HG03558 (cell line): ENCODE measurements around the gene BHMT.
"Not testable (repeated sequence)": the region's sequence is repeated elsewhere in the genome, so short reads cannot be mapped to it uniquely, and the experiment has no call there.

Experiments
- ATAC-seq: cut with Tn5 transposase; IDR thresholded peaks from one replicate; pipeline ENCODE4 v1.9.1; 2021; ENCODE audit warnings: moderate number of reproducible peaks; ENCODE audit not compliant: unreplicated experiment; ENCODE audit errors: extremely low read depth

Gene BHMT

GRCh38 chr5:79109527-79110492 lies 1.8 kb upstream of the BHMT start:
- no peak for ATAC-seq

- no peak for ATAC-seq
These were observed 522 bp downstream of the BHMT start for GRCh38 chr5:79111960-79112702.

DNA sequence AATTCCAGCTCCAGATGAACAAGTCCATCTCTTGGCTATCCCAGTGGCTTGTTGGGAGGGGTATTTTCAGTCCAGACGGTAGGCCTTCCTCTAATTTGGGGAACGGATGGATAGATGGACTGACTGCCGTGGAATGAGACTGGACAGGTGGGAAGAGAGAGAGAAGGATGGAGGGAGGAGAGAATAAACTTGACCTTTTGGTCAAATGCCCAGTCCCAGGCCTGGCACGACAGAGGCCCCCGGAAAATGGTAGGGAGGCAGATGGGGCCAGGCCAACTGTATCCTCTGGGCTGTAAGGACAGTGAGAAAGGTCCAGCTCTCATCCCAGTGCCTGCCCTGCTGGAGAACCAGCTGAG lies 1.1 kb downstream of the BHMT start:
- ATAC-seq, result no peak

DNA sequence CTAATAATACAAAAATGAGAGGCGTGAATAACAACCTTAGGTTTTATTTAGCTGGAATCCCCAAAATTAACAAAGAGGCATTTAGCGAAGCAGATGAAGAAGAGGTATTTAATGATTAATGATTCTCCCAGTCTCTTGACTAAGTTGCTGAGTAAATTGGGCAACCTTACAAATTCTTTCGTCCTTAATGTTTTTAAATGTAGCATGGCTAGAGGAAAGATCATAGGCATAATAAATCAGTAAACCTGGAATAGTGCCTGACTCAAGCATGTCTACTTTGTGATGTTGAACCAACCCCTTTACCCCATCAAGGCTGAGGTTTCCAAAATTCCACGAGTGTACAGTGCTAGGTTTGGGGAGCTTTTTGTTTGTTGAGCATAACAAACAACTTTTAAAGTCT lies 7.9 kb downstream of the BHMT start:
- no peak for ATAC-seq

DNA sequence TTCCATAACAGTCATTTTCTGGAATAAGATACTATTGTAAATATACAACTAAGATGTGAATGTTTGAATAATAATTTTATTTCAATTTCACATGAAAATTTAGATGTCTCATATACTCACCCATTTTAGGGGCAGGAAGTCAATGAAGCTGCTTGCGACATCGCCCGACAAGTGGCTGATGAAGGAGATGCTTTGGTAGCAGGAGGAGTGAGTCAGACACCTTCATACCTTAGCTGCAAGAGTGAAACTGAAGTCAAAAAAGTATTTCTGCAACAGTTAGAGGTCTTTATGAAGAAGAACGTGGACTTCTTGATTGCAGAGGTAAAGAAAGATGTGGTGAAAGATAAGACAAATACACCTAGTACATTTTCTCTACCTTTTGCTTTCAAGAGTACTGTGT lies 8.6 kb downstream of the BHMT start:
- no peak for ATAC-seq

GRCh38 chr5:79122973-79123372 lies 11.4 kb downstream of the BHMT start:
- no peak for ATAC-seq

DNA sequence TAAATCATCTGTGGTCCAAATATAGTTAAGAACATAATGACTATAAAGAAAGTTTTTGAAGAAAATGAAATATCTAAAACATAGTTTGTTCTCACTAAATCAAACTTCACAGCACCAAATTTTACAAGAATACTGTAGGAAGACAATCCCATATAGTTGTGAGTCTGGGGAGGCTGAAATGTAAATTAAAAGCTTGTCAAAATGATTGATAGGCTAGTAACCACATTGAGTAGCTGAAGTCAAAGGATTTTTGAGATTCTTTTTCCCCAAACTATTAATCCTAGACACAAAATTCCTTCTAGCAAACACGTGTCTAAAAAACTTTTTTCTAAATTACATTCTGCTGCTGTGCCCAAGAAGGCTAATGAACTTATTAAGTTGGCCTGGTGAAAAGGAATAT lies 13.0 kb downstream of the BHMT start:
- no peak for ATAC-seq

- ATAC-seq, result no peak
These were observed 19.2 kb downstream of the BHMT start for GRCh38 chr5:79130781-79131180.

DNA sequence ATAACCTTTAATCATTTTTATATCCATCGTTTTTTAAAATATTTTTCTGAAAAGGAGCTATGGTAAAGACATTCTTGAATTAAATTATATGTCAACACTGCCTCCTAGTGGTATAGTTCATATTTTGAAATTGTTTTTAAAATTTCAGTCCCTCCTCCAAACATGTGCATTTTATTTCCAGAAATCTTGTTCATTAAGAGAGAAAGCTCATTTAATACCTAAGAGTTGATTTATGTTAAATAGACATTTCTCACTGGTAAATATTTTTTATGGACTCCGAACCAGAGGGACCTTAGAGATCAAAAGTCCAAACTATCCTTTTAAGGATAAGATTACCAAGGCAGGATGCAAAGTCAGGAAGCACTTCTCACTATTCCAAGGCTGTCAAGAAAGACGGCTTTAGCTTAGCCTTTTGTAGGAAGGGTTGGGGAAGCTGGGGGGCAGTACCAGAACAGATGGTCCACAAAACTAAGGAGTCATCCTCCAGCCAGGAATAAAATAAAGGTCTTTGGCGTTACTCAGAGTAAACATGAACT lies 21.6 kb downstream of the BHMT start:
- ATAC-seq, result no peak

- ATAC-seq, result no peak
These were observed 22.2 kb downstream of the BHMT start for GRCh38 chr5:79133657-79134451.

- ATAC-seq, result no peak
These were observed 24.4 kb downstream of the BHMT start for GRCh38 chr5:79135790-79136553.

GRCh38 chr5:79136618-79137017 lies 25.0 kb downstream of the BHMT start:
- no peak for ATAC-seq

- ATAC-seq, result no peak
These were observed 28.9 kb downstream of the BHMT start for GRCh38 chr5:79140553-79140952.

DNA sequence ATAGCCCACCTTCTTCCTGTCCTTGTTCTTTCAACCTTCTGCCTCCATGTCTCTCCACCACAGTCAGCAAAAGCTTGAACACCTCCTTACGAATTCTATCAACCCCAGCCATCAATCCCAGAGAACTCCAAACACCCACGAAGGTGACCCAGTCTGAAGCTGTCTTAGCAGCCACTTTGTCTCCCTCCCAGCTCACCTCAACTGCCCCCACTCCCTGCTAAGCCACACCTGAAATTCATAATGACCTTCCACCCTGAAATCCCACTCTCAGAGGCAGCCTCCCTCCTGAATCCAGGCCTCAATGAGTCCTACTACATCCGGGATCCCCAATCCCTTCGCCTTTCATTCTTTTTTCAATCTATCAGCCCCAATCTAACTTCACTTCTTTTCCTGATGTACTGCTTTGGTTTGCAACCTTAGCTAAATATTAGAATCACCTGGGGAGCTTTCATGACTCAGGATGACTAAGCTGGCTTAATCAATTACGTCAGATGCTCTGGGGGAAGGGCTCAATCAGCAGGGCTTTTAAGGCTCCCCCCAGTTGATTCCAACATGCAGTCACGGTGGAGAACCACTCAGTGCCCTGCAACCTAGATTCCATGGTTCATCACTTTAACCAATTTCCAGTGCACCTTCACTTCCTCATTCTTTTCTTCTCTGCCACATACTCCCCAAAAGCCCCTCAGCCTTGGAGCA lies 32.2 kb downstream of the BHMT start:
- ATAC-seq, result no peak

- no peak for ATAC-seq
These were observed 35.5 kb downstream of the BHMT start for GRCh38 chr5:79147076-79147475.

- no peak for ATAC-seq
These were observed 37.8 kb downstream of the BHMT start for GRCh38 chr5:79149433-79149832.

DNA sequence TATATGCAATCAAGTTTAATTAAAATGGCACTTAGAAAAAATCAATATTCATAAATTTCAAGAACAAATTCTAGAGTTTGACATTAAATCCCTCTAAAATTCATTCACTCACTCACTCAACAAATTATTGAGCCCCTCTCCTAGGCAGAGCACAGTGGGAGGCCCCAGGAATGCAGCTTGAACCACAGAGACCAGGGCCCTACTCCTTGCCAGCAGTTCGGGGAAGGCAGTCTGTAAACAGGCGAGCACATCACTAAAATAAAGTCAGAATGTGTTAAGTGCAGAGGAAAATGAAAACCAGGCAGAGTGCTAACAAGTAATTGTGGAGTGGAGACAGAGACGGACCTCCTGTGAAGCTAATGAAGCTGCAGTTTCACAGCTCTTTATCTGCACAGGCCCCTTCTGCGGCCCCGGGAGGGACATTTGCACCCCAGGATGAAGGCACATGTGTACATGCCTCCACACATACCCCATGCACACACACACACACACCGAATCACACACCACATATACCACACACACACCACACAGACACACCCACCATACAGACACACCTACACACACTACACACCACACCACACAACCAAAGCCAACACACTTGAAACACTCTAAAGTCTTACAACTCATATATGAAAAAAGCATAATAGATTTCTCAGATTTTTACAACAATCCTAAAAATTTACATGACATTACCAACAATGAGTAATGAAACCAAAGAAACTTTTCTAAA lies 40.5 kb downstream of the BHMT start:
- ATAC-seq, result no peak

GRCh38 chr5:79157305-79157704 lies 45.7 kb downstream of the BHMT start:
- ATAC-seq, result no peak

DNA sequence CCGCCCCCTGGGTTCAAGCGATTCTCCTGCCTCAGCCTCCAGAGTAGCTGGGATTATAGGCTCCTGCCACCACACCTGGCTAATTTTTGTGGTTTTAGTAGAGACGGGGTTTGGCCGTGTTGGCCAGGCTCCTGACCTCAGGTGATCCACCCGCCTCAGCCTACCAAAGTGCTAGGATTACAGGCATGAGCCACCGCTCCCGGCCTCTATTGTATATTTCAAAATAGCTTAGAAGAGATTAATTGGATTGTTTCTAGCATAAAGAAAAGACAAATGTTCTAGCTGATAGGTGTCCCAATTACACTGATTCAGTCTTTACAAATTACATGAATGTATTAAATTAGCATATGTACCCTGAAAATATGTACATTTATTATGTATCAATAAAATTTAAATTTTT lies 50.0 kb downstream of the BHMT start:
- ATAC-seq, result not testable (repeated sequence)
